Neural cell (in vitro differentiated cells): ENCODE results near the gene CTNNA2.

Experiments used
- CTCF ChIP-seq: fragments of 450-650 bp; IDR thresholded peaks from 2 replicates; pipeline ENCODE4 v1.5.1; 2014; ENCODE audit warnings: antibody characterized with exemption, mild to moderate bottlenecking, moderate library complexity; ENCODE audit not compliant: poor library complexity, severe bottlenecking
- EP300 ChIP-seq: fragments of 450-650 bp; conservative IDR thresholded peaks from 2 replicates; pipeline ENCODE4 v1.6.1; 2014; ENCODE audit warnings: antibody characterized with exemption, mild to moderate bottlenecking, moderate library complexity; ENCODE audit not compliant: poor library complexity, severe bottlenecking
- EZH2 ChIP-seq: fragments of 200-600, 300-800 bp; shearing (Covaris generic), sonication (generic); IDR thresholded peaks from 2 replicates; pipeline ENCODE4 v1.6.1; 2014; ENCODE audit warnings: antibody characterized with exemption, low read length, borderline replicate concordance, mild to moderate bottlenecking; ENCODE audit not compliant: insufficient read depth, poor library complexity, severe bottlenecking
- POLR2AphosphoS5 ChIP-seq: IDR thresholded peaks from 2 replicates; pipeline ENCODE4 v1.6.1; 2012
- TAF1 ChIP-seq: IDR thresholded peaks from 2 replicates; pipeline ENCODE4 v1.6.1; 2012; ENCODE audit warnings: low read depth

- TF ChIP-seq POLR2AphosphoS5 (no peak), EZH2 (no peak), CTCF (no peak), EP300 (no peak), TAF1 (no peak)
Measured at GRCh38 chr2:80026040-80026729, 513.3 kb downstream of the CTNNA2 start.
